GM23338 (cell line): ENCODE results near the gene TSPYL2.

Experiments used
- EZH2 ChIP-seq: fragments of 200-600 bp; sonication (generic); IDR thresholded peaks from one replicate; pipeline ENCODE4 v1.8.0; 2017; ENCODE audit warnings: antibody characterized with exemption, mild to moderate bottlenecking, low read depth; ENCODE audit not compliant: unreplicated experiment
- EZH2phosphoT487 ChIP-seq: fragments of 200-600 bp; sonication (generic); IDR thresholded peaks from one replicate; pipeline ENCODE4 v1.8.1; 2018; ENCODE audit warnings: antibody characterized with exemption; ENCODE audit not compliant: unreplicated experiment
- JUNB ChIP-seq: IDR thresholded peaks from one replicate; pipeline ENCODE4 v1.6.1; 2016; ENCODE audit warnings: antibody characterized with exemption; ENCODE audit not compliant: unreplicated experiment
- NANOG ChIP-seq: IDR thresholded peaks from 2 replicates; pipeline ENCODE4 v1.6.1; 2016; ENCODE audit warnings: antibody characterized with exemption, borderline replicate concordance
- POLR2AphosphoS5 ChIP-seq: IDR thresholded peaks from 2 replicates; pipeline ENCODE4 v1.6.1; 2016; ENCODE audit warnings: antibody characterized with exemption, low read depth
- STAT1 ChIP-seq: IDR thresholded peaks from one replicate; pipeline ENCODE4 v1.6.1; 2016; ENCODE audit warnings: antibody characterized with exemption; ENCODE audit not compliant: unreplicated experiment
- TF ChIP-seq, protein P1 (sequence below), 2 experiments: fragments of 200-600 bp in 1 of 2; sonication (generic) in 1 of 2; conservative IDR thresholded peaks; 2 replicates each; pipeline versions ENCODE4 v1.5.1 to v1.6.1; 2016 to 2017; ENCODE audit warnings: antibody characterized with exemption in 2 of 2, low read depth in 2 of 2, mild to moderate bottlenecking in 2 of 2, moderate library complexity in 1 of 2
- TF ChIP-seq, protein P2 (sequence below): IDR thresholded peaks from one replicate; pipeline ENCODE4 v1.6.1; 2018; ENCODE audit warnings: antibody characterized with exemption; ENCODE audit not compliant: unreplicated experiment

DNA sequence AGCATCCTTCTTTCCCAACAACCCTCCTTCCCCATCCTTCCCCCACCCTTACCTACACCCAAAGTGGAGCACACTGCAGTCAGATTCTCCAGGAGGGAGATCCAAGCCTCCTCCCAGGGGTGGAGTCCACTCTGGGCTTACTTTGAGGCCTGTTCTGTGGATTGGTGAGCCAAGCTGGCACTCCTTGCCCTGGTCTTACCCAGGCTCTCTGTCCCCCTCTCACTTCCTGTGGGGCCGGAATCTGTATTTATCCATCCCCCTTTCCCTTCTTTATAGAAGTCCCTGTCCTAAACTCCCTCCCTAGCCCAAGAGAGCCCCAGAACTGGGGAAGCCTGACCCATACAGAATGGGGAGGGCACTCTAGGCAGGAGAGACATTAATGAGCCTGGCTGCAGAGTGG, 3.2 kb upstream of the TSPYL2 start:
- TF ChIP-seq, protein P1, sequence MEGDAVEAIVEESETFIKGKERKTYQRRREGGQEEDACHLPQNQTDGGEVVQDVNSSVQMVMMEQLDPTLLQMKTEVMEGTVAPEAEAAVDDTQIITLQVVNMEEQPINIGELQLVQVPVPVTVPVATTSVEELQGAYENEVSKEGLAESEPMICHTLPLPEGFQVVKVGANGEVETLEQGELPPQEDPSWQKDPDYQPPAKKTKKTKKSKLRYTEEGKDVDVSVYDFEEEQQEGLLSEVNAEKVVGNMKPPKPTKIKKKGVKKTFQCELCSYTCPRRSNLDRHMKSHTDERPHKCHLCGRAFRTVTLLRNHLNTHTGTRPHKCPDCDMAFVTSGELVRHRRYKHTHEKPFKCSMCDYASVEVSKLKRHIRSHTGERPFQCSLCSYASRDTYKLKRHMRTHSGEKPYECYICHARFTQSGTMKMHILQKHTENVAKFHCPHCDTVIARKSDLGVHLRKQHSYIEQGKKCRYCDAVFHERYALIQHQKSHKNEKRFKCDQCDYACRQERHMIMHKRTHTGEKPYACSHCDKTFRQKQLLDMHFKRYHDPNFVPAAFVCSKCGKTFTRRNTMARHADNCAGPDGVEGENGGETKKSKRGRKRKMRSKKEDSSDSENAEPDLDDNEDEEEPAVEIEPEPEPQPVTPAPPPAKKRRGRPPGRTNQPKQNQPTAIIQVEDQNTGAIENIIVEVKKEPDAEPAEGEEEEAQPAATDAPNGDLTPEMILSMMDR (conservative IDR thresholded peaks at IDR 0.05; ENCODE audit: low read depth in 2 of 2): no peak
- TF ChIP-seq EZH2: no peak
- TF ChIP-seq, protein P2, sequence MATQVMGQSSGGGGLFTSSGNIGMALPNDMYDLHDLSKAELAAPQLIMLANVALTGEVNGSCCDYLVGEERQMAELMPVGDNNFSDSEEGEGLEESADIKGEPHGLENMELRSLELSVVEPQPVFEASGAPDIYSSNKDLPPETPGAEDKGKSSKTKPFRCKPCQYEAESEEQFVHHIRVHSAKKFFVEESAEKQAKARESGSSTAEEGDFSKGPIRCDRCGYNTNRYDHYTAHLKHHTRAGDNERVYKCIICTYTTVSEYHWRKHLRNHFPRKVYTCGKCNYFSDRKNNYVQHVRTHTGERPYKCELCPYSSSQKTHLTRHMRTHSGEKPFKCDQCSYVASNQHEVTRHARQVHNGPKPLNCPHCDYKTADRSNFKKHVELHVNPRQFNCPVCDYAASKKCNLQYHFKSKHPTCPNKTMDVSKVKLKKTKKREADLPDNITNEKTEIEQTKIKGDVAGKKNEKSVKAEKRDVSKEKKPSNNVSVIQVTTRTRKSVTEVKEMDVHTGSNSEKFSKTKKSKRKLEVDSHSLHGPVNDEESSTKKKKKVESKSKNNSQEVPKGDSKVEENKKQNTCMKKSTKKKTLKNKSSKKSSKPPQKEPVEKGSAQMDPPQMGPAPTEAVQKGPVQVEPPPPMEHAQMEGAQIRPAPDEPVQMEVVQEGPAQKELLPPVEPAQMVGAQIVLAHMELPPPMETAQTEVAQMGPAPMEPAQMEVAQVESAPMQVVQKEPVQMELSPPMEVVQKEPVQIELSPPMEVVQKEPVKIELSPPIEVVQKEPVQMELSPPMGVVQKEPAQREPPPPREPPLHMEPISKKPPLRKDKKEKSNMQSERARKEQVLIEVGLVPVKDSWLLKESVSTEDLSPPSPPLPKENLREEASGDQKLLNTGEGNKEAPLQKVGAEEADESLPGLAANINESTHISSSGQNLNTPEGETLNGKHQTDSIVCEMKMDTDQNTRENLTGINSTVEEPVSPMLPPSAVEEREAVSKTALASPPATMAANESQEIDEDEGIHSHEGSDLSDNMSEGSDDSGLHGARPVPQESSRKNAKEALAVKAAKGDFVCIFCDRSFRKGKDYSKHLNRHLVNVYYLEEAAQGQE: no peak
- TF ChIP-seq POLR2AphosphoS5: no peak
- no peak for TF ChIP-seq JUNB
- TF ChIP-seq STAT1: no peak
- TF ChIP-seq EZH2phosphoT487: no peak
- no peak for TF ChIP-seq NANOG
